ENCODE results near the gene LIMS2.

Gene LIMS2

DNA sequence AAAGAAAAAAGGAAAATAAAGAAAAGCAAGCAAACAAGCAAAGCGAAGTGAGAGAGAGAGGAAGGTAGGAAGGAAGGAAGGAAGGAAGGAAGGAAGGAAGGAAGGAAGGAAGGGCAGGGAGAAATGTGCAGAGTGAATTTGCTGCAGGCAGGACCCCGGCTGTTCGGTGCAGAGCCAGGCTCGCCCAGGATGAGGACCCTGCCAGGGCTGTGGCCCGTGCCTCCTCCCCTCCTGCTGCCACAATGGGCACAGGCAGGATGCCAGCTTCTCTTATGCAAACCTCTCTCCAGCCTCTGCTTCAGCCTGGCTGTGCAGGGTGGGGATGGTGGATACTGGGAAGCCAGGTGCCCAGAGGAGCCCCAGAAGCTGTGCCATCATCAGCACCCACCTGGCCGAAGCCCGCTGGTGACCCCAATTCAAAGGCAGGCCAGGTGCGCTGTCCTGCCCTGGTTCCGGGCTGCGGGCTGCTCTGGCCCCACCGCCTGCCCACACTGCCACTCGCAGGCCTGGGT, 26.2 kb downstream of the LIMS2 start:
- H3K27ac ChIP-seq (ENCODE audit: low read depth, low read length): no peak overlapping the region

GRCh38 chr2:127648321-127648720, 27.0 kb downstream of the LIMS2 start:
- H3K9ac ChIP-seq (ENCODE audit: low read length): no peak overlapping the region
- no peak overlapping the region for H3K27ac ChIP-seq (ENCODE audit: low read depth, low read length)
- no peaks in the 10 kb centered on the region for H3K27me3 ChIP-seq (ENCODE audit: control insufficient read depth, insufficient read depth, low read length)
- H3K4me1 ChIP-seq (ENCODE audit: control insufficient read depth, insufficient read depth, low read length): peaks cover 6% of the 10 kb centered on the region; the same call in 1 of the 2 replicates
- H3K9me3 ChIP-seq (ENCODE audit: control insufficient read depth, insufficient read depth, low read depth, low read length): no peaks in the 10 kb centered on the region
- no peak overlapping the region for H3K4me3 ChIP-seq (ENCODE audit: low read depth, low read length)
- no peaks in the 10 kb centered on the region for H3K36me3 ChIP-seq (ENCODE audit: control insufficient read depth, insufficient read depth, low read length)

More for the DNA sequence above, 26.2 kb downstream of the LIMS2 start:
- peaks cover 6% of the 10 kb centered on the region; the same call in 1 of the 2 replicates for H3K4me1 ChIP-seq (ENCODE audit: control insufficient read depth, insufficient read depth, low read length)
- no peak overlapping the region for H3K9ac ChIP-seq (ENCODE audit: low read length)
- H3K4me3 ChIP-seq (ENCODE audit: low read depth, low read length): no peak overlapping the region
- H3K27me3 ChIP-seq (ENCODE audit: control insufficient read depth, insufficient read depth, low read length): no peaks in the 10 kb centered on the region
- no peaks in the 10 kb centered on the region for H3K9me3 ChIP-seq (ENCODE audit: control insufficient read depth, insufficient read depth, low read depth, low read length)
- no peaks in the 10 kb centered on the region for H3K36me3 ChIP-seq (ENCODE audit: control insufficient read depth, insufficient read depth, low read length)

GRCh38 chr2:127647242-127648190, 27.8 kb downstream of the LIMS2 start:
- H3K36me3 ChIP-seq (ENCODE audit: control insufficient read depth, insufficient read depth, low read length): no peaks in the 10 kb centered on the region
- no peaks in the 10 kb centered on the region for H3K9me3 ChIP-seq (ENCODE audit: control insufficient read depth, insufficient read depth, low read depth, low read length)
- H3K4me3 ChIP-seq (ENCODE audit: low read depth, low read length): no peak overlapping the region
- peaks cover 6% of the 10 kb centered on the region; the same call in 1 of the 2 replicates for H3K4me1 ChIP-seq (ENCODE audit: control insufficient read depth, insufficient read depth, low read length)
- no peaks in the 10 kb centered on the region for H3K27me3 ChIP-seq (ENCODE audit: control insufficient read depth, insufficient read depth, low read length)
- H3K9ac ChIP-seq (ENCODE audit: low read length): no peak overlapping the region
- H3K27ac ChIP-seq (ENCODE audit: low read depth, low read length): no peak overlapping the region

- Histone ChIP-seq H3K4me3 (ENCODE audit: low read depth, low read length) (no peak overlapping the region), H3K9me3 (ENCODE audit: control insufficient read depth, insufficient read depth, low read depth, low read length) (no peaks in the 10 kb centered on the region), H3K9ac (ENCODE audit: low read length) (no peak overlapping the region), H3K36me3 (ENCODE audit: control insufficient read depth, insufficient read depth, low read length) (no peaks in the 10 kb centered on the region), H3K27me3 (ENCODE audit: control insufficient read depth, insufficient read depth, low read length) (no peaks in the 10 kb centered on the region), H3K4me1 (ENCODE audit: control insufficient read depth, insufficient read depth, low read length) (peaks cover 6% of the 10 kb centered on the region; the same call in 1 of the 2 replicates), H3K27ac (ENCODE audit: low read depth, low read length) (no peak overlapping the region)
Observed at GRCh38 chr2:127646487-127647241, 28.7 kb downstream of the LIMS2 start.

GRCh38 chr2:127645395-127646291, 29.7 kb downstream of the LIMS2 start, which contains the start of gene GPR17:
GPR17 (plus strand) TSS chr2:127646153; CDS start chr2:127650736, 4,583 bp downstream.
- H3K36me3 ChIP-seq (ENCODE audit: control insufficient read depth, insufficient read depth, low read length): no peaks in the 10 kb centered on the region
- H3K27ac ChIP-seq (ENCODE audit: low read depth, low read length): no peak within 1 kb of the TSS
- H3K9me3 ChIP-seq (ENCODE audit: control insufficient read depth, insufficient read depth, low read depth, low read length): no peaks in the 10 kb centered on the region
- H3K4me1 ChIP-seq (ENCODE audit: control insufficient read depth, insufficient read depth, low read length): peaks cover 6% of the 10 kb centered on the region; the same call in 1 of the 2 replicates
- no peak within 1 kb of the TSS for H3K4me3 ChIP-seq (ENCODE audit: low read depth, low read length)
- no peak within 1 kb of the TSS for H3K9ac ChIP-seq (ENCODE audit: low read length)
- H3K27me3 ChIP-seq (ENCODE audit: control insufficient read depth, insufficient read depth, low read length): no peaks in the 10 kb centered on the region

DNA sequence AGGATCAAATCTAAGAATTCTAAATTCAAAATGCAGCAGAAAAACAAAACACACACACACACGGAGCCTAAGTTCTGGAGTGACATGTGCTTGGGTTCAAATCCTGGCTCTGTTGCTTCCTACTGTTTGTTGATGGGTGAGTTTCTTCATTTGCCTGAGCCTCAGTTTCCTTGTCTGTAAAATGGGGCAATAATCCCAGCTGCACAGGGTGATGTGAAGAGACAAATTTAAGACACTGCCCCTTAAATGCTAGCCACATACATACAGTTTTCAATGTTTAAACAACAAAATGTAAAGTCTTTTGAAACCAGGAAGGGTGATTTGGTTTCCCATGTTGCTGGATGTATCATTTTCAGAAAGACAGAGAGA, 30.3 kb downstream of the LIMS2 start:
- peaks cover 6% of the 10 kb centered on the region; the same call in 1 of the 2 replicates for H3K4me1 ChIP-seq (ENCODE audit: control insufficient read depth, insufficient read depth, low read length)
- H3K4me3 ChIP-seq (ENCODE audit: low read depth, low read length): no peak overlapping the region
- no peaks in the 10 kb centered on the region for H3K9me3 ChIP-seq (ENCODE audit: control insufficient read depth, insufficient read depth, low read depth, low read length)
- H3K36me3 ChIP-seq (ENCODE audit: control insufficient read depth, insufficient read depth, low read length): no peaks in the 10 kb centered on the region
- H3K27me3 ChIP-seq (ENCODE audit: control insufficient read depth, insufficient read depth, low read length): no peaks in the 10 kb centered on the region
- no peak overlapping the region for H3K9ac ChIP-seq (ENCODE audit: low read length)
- H3K27ac ChIP-seq (ENCODE audit: low read depth, low read length): no peak overlapping the region

DNA sequence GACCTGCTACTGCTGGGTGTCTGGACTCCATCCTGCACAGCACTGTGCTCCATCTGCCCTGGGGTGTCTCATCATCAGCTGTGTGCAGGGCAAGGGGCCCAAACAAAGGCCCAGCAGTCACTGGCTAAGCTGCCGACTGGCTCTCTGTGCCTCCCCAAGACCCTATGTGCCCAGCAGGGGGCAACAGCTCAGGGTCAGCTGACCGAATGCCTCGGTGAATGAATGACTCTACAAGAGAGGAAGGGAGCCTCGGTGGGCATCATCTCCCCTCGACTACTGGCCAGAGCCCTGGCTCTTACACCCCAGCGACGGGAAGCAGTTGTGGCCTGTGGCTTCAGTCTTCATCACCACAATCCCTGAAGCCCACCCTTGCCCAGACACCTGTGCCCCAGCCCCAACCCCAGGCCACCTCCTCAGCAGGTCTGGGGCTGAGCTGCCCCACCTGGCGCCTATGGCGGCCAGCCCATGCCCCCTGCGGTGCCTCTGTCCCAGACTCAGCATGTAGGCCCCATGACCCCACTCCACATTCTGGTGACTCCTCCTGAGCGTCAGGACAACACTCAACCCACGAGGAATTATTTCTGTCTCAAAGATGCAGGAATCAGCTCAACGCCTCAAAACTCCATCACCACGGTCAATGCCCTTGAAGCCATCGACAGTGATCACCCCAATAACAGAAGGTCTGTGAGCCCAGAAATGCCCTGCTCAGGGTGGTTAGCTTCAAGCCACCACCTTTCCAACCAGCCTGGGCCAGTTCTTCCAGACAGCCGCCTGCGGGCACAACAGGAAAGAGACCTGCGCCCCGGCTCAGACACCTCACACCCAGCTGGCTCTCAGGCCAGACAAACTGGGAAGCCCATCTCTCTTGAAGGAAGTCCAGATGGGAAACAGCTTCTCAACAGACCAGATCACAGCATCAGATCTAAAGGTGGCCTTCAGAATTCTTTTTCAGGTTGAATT, 31.0 kb downstream of the LIMS2 start:
- Histone ChIP-seq H3K9ac (ENCODE audit: low read length) (no peak overlapping the region), H3K27ac (ENCODE audit: low read depth, low read length) (no peak overlapping the region), H3K4me3 (ENCODE audit: low read depth, low read length) (no peak overlapping the region), H3K9me3 (ENCODE audit: control insufficient read depth, insufficient read depth, low read depth, low read length) (no peaks in the 10 kb centered on the region), H3K36me3 (ENCODE audit: control insufficient read depth, insufficient read depth, low read length) (no peaks in the 10 kb centered on the region), H3K27me3 (ENCODE audit: control insufficient read depth, insufficient read depth, low read length) (no peaks in the 10 kb centered on the region), H3K4me1 (ENCODE audit: control insufficient read depth, insufficient read depth, low read length) (peaks cover 6% of the 10 kb centered on the region; the same call in 1 of the 2 replicates)

GRCh38 chr2:127643439-127644065, 31.8 kb downstream of the LIMS2 start:
- Histone ChIP-seq H3K36me3 (ENCODE audit: control insufficient read depth, insufficient read depth, low read length) (no peaks in the 10 kb centered on the region), H3K4me3 (ENCODE audit: low read depth, low read length) (no peak overlapping the region), H3K27me3 (ENCODE audit: control insufficient read depth, insufficient read depth, low read length) (no peaks in the 10 kb centered on the region), H3K27ac (ENCODE audit: low read depth, low read length) (no peak overlapping the region), H3K9ac (ENCODE audit: low read length) (no peak overlapping the region), H3K9me3 (ENCODE audit: control insufficient read depth, insufficient read depth, low read depth, low read length) (no peaks in the 10 kb centered on the region), H3K4me1 (ENCODE audit: control insufficient read depth, insufficient read depth, low read length) (peaks cover 13% of the 10 kb centered on the region)

GRCh38 chr2:127642706-127643438, 32.5 kb downstream of the LIMS2 start:
- H3K4me3 ChIP-seq (ENCODE audit: low read depth, low read length): no peak overlapping the region
- H3K9ac ChIP-seq (ENCODE audit: low read length): no peak overlapping the region
- H3K9me3 ChIP-seq (ENCODE audit: control insufficient read depth, insufficient read depth, low read depth, low read length): no peaks in the 10 kb centered on the region
- no peaks in the 10 kb centered on the region for H3K36me3 ChIP-seq (ENCODE audit: control insufficient read depth, insufficient read depth, low read length)
- H3K27ac ChIP-seq (ENCODE audit: low read depth, low read length): no peak overlapping the region
- H3K4me1 ChIP-seq (ENCODE audit: control insufficient read depth, insufficient read depth, low read length): peaks cover 17% of the 10 kb centered on the region
- H3K27me3 ChIP-seq (ENCODE audit: control insufficient read depth, insufficient read depth, low read length): no peaks in the 10 kb centered on the region
